Mucosa of stomach (tissue), 1 donor: ENCODE measurements around the gene IGSF5.
"Not testable (repeated sequence)": the region's sequence is repeated elsewhere in the genome, so short reads cannot be mapped to it uniquely, and the experiment has no call there.

Experiments
- H3K27me3 ChIP-seq: one replicate; pipeline ENCODE4 v1.7.0; 2013; ENCODE audit warnings: mild to moderate bottlenecking, low read length; ENCODE audit not compliant: control insufficient read depth, insufficient read depth
- H3K36me3 ChIP-seq: one replicate; pipeline ENCODE4 v1.7.0; 2013; ENCODE audit warnings: low read length; ENCODE audit not compliant: control insufficient read depth, insufficient read depth
- H3K4me1 ChIP-seq: one replicate; pipeline ENCODE4 v1.7.0; 2013; ENCODE audit warnings: mild to moderate bottlenecking, low read length; ENCODE audit not compliant: control insufficient read depth, insufficient read depth
- H3K4me3 ChIP-seq: one replicate; pipeline ENCODE4 v1.7.0; 2013; ENCODE audit warnings: low read length
- H3K9ac ChIP-seq: one replicate; pipeline ENCODE4 v1.7.0; 2013; ENCODE audit warnings: mild to moderate bottlenecking, low read length, moderate library complexity
- H3K9me3 ChIP-seq: one replicate; pipeline ENCODE4 v1.7.0; 2013; ENCODE audit warnings: mild to moderate bottlenecking, low read length, moderate library complexity; ENCODE audit not compliant: control insufficient read depth
- donor health status: Pancreatic carcinoma.

IGSF5 gene

GRCh38 chr21:39745332-39745731 is 349 bp downstream of the IGSF5 start:
- H3K36me3 ChIP-seq, H3K9me3 ChIP-seq, H3K9ac ChIP-seq, H3K27me3 ChIP-seq, H3K4me3 ChIP-seq, H3K4me1 ChIP-seq: not testable (repeated sequence)

DNA sequence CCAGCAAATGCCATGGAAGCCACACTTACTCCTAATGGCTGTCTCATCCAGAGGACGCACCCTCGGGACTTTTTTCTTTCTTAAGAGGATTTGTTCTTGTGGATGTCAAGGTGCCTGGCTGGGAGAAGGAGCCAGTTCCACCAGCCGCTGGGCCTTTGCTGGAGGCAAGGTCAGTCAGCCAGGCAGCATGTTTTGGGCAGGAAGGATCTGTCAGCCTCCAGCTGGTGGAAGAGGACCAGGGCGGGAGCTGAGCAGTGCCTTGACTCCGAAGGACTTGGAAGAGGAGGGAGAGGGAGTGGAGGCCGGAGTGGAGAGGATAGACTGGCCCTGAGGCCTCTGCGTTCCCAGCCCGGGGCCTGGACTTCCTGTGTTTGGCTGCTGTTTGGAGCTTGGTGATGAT is 5.7 kb downstream of the IGSF5 start:
- no peaks in the 10 kb centered on the region for H3K36me3 ChIP-seq

DNA sequence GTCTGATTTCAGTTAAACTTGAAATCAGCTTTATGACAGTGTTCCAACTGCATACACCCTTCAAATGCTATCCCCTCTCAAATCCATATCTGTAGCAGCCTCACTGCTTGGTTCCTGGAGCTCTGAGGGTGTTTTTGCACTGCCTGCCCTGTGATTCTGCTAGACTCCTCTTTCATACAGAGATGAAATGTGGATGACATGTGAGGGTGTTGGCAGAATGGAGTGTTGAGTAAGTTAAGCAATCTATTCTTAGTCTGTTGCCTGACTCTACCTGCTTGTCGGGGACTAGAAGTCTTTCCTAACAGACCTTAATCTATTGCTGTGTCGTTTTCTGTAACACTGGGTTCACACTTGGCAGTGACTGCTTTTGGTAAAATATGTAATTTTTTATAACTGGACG is 9.8 kb downstream of the IGSF5 start:
- no peaks in the 10 kb centered on the region for H3K27me3 ChIP-seq
- H3K4me1 ChIP-seq = no peaks in the 10 kb centered on the region
- H3K4me3 ChIP-seq = no peak overlapping the region
- H3K9ac ChIP-seq = no peak overlapping the region
- no peaks in the 10 kb centered on the region for H3K36me3 ChIP-seq
- no peaks in the 10 kb centered on the region for H3K9me3 ChIP-seq

More for the DNA sequence above, 5.7 kb downstream of the IGSF5 start:
- Histone ChIP-seq H3K9me3 (no peaks in the 10 kb centered on the region), H3K27me3 (no peaks in the 10 kb centered on the region), H3K9ac (no peak overlapping the region), H3K4me1 (no peaks in the 10 kb centered on the region), H3K4me3 (no peak overlapping the region)

DNA sequence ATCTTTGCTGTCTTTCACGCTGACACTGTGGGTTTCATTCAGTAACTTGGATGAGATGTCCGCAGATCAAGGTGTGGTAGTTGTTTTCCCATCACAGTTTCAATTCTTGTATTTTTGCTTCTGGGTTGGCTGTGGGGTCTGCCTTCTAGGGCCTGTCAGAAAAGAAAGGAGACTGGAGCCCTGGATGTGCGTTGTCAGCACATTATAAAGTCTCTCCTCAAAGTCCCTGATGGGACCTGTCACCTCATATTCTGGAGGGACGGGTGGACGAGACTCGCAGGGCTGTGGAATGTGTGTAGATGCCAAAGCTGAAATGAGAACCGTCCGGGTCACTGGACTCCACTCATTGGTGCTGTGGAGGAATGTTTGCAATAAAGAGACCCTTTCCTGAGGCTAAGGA is 11.3 kb downstream of the IGSF5 start:
- H3K36me3 ChIP-seq = no peaks in the 10 kb centered on the region
- no peak overlapping the region for H3K4me3 ChIP-seq
- no peaks in the 10 kb centered on the region for H3K4me1 ChIP-seq
- no peaks in the 10 kb centered on the region for H3K27me3 ChIP-seq
- H3K9ac ChIP-seq = no peak overlapping the region
- no peaks in the 10 kb centered on the region for H3K9me3 ChIP-seq

- no peaks in the 10 kb centered on the region for H3K27me3 ChIP-seq
- H3K4me1 ChIP-seq = no peaks in the 10 kb centered on the region
- no peaks in the 10 kb centered on the region for H3K36me3 ChIP-seq
- no peak overlapping the region for H3K4me3 ChIP-seq
- no peaks in the 10 kb centered on the region for H3K9me3 ChIP-seq
- no peak overlapping the region for H3K9ac ChIP-seq
These were observed 18.4 kb downstream of the IGSF5 start for GRCh38 chr21:39763272-39763970.

- Histone ChIP-seq H3K36me3 (no peaks in the 10 kb centered on the region), H3K9me3 (no peaks in the 10 kb centered on the region), H3K9ac (no peak overlapping the region), H3K4me1 (no peaks in the 10 kb centered on the region), H3K27me3 (no peaks in the 10 kb centered on the region), H3K4me3 (no peak overlapping the region)
These were observed 29.2 kb downstream of the IGSF5 start for GRCh38 chr21:39774227-39774626.

DNA sequence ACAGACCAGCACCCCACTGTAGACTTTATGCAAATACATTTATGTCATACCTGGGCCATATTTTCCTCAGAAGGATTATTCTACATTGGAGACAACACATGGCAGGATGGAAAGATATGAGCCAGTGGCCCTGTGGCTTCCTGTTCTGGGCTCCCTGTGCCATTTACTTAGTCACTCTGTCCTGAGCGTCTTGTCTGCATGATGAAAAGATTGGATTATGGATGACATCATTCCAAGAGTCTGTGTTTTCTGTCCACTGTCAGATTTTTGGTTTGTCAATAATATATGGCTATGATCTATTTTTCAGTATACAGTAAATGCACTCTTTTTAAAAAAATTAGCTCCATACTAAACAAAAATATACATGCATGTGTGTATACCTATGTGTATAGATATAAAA is 30.8 kb downstream of the IGSF5 start:
- no peaks in the 10 kb centered on the region for H3K9me3 ChIP-seq
- no peaks in the 10 kb centered on the region for H3K27me3 ChIP-seq
- H3K36me3 ChIP-seq = no peaks in the 10 kb centered on the region
- no peaks in the 10 kb centered on the region for H3K4me1 ChIP-seq
- no peak overlapping the region for H3K9ac ChIP-seq
- no peak overlapping the region for H3K4me3 ChIP-seq

DNA sequence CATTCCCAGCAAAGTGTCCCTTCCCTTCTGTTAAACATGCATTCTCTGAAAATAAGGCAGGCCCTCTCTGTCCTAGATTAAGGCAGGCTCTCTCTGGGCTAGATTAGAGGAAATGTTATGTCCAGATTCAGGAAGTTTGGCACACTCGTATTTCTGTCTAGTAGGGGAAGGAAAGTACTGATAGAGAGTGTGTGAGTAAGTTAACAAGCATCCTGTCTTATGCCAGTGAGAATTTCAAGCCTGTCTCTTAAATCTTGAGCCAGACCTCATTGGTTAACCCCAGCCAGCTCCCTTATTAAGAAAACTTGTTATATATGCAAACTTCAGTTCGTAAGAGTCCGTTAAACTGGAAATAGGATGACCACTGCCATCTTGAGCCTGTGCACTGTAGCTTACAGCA is 31.6 kb downstream of the IGSF5 start:
- no peaks in the 10 kb centered on the region for H3K4me1 ChIP-seq
- no peak overlapping the region for H3K4me3 ChIP-seq
- H3K27me3 ChIP-seq = no peaks in the 10 kb centered on the region
- H3K36me3 ChIP-seq = no peaks in the 10 kb centered on the region
- H3K9ac ChIP-seq = no peak overlapping the region
- H3K9me3 ChIP-seq = no peaks in the 10 kb centered on the region

DNA sequence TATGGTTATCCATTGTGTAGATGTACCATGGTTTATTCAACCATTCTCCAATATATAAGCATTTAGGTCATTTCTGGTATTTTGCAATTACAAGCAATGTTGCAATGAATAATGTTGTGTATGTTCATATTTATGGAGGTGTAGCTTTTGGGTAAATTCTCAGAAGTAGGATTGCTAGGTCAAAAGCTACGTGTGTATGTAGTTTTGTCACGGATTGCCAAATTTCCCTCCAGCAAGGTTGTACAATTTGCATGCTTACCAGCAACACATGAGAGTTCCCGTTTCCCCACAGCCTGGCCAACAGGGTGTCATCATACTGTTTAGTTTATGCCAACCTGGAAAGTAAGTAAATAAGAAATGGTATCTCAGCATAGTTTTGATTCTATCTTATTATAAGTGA is 36.3 kb downstream of the IGSF5 start:
- H3K4me3 ChIP-seq = no peak overlapping the region
- H3K4me1 ChIP-seq = no peaks in the 10 kb centered on the region
- no peaks in the 10 kb centered on the region for H3K36me3 ChIP-seq
- H3K9ac ChIP-seq = no peak overlapping the region
- H3K27me3 ChIP-seq = no peaks in the 10 kb centered on the region
- H3K9me3 ChIP-seq = no peaks in the 10 kb centered on the region

DNA sequence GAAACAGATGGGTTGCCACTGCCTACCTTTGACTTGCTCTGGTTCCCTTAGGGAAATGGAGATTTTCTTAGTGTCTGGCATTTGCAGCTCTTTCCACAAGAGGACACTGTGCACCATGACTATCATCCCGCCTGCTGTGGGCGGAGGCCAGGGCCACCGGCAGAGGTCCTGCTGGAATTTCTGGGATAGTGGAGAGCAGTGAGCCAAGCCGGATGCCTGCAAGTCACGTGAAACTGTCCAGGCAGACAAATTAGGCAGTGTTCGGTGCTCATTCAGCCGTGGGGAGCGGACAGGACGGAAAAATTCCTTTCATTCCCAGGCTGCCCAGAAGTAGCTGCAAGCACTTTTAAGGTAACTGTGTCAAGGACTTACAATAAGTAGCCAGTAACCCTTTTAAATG is 43.4 kb downstream of the IGSF5 start:
- H3K9ac ChIP-seq = no peak overlapping the region
- no peaks in the 10 kb centered on the region for H3K27me3 ChIP-seq
- no peaks in the 10 kb centered on the region for H3K36me3 ChIP-seq
- no peaks in the 10 kb centered on the region for H3K4me1 ChIP-seq
- H3K9me3 ChIP-seq = no peaks in the 10 kb centered on the region
- H3K4me3 ChIP-seq = no peak overlapping the region

GRCh38 chr21:39796466-39796865 is 51.5 kb downstream of the IGSF5 start:
- no peaks in the 10 kb centered on the region for H3K36me3 ChIP-seq
- H3K9me3 ChIP-seq = no peaks in the 10 kb centered on the region
- no peak overlapping the region for H3K4me3 ChIP-seq
- no peak overlapping the region for H3K9ac ChIP-seq
- no peaks in the 10 kb centered on the region for H3K27me3 ChIP-seq
- H3K4me1 ChIP-seq = no peaks in the 10 kb centered on the region

DNA sequence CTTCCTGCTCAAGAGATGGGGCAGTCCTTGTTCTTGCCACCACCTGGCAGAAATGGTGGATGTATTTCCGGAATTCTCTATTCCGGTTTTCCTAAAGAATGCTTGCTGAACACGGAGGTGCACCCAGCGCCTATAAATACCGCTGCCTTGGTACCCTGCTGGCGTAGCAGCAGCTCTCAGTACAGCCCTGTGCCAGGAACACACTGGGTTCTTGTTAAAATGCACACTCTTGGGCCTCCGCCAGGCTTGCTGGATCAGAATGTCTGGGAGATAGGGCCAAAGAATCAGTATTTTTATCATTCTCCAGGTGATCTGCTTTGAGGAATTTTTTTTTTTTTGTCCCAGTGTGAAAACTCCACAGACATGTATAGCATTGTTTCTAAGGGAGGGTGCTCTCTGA is 54.2 kb downstream of the IGSF5 start:
- Histone ChIP-seq H3K4me1 (no peaks in the 10 kb centered on the region), H3K4me3 (no peak overlapping the region), H3K9me3 (no peaks in the 10 kb centered on the region), H3K9ac (no peak overlapping the region), H3K27me3 (no peaks in the 10 kb centered on the region), H3K36me3 (no peaks in the 10 kb centered on the region)

DNA sequence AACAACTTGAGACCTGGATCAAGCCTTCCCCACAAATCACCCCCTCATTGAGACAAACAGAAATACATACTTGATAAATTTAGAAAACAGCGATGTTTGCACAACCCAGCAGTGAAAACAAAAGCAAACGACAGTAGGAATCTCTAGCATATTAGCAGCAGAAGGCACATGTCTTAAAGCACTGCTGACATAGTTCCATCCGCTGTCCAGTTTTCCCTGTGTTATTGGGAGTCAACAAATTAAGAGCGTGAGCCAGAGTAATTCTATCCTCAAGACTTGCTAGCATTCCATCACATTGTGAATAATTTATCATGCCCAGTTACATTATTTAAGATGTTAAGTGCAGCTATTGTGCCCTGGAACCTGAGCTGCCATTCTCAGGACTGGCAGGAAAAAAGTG is 55.3 kb downstream of the IGSF5 start:
- Histone ChIP-seq H3K9ac (no peak overlapping the region), H3K9me3 (no peaks in the 10 kb centered on the region), H3K36me3 (no peaks in the 10 kb centered on the region), H3K4me1 (no peaks in the 10 kb centered on the region), H3K4me3 (no peak overlapping the region), H3K27me3 (no peaks in the 10 kb centered on the region)
